C1 segment of cervical spinal cord (tissue), 14 donors: ENCODE results near the gene HDAC3.

Experiments
- DNase-seq, 14 donors: peaks; one replicate each; lab custom pipeline; 2025; lab: John Stamatoyannopoulos, UW

Gene HDAC3

GRCh38 chr5:141657937-141658545 lies 21.4 kb upstream of the HDAC3 start:
- no peak for DNase-seq

GRCh38 chr5:141657404-141657803 lies 20.8 kb upstream of the HDAC3 start:
- DNase-seq, result no peak

- DNase-seq, result no peak
These were observed 19.7 kb upstream of the HDAC3 start for GRCh38 chr5:141656396-141656795.

DNA sequence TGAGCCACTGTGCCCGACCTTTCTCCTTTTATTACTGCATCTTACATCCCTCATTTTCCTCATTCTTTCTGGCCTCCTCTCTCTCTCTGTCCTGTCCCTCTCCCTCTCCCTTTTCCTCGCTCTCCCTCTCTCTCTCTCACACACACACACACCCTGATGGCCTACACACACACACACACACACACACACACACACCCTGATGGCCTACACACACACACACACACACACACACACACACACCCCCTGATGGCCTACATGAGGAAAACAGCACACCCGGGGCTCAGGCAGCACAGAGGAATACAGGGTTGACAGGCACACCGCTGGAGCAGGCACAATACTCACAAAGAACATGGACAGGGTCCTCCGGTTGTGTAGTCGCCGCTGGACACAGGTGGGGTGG lies 18.4 kb upstream of the HDAC3 start:
- no peak for DNase-seq

GRCh38 chr5:141654298-141654697 lies 17.6 kb upstream of the HDAC3 start:
- DNase-seq, result no peak

GRCh38 chr5:141651728-141652105 lies 15.1 kb upstream of the HDAC3 start:
- no peak for DNase-seq

DNA sequence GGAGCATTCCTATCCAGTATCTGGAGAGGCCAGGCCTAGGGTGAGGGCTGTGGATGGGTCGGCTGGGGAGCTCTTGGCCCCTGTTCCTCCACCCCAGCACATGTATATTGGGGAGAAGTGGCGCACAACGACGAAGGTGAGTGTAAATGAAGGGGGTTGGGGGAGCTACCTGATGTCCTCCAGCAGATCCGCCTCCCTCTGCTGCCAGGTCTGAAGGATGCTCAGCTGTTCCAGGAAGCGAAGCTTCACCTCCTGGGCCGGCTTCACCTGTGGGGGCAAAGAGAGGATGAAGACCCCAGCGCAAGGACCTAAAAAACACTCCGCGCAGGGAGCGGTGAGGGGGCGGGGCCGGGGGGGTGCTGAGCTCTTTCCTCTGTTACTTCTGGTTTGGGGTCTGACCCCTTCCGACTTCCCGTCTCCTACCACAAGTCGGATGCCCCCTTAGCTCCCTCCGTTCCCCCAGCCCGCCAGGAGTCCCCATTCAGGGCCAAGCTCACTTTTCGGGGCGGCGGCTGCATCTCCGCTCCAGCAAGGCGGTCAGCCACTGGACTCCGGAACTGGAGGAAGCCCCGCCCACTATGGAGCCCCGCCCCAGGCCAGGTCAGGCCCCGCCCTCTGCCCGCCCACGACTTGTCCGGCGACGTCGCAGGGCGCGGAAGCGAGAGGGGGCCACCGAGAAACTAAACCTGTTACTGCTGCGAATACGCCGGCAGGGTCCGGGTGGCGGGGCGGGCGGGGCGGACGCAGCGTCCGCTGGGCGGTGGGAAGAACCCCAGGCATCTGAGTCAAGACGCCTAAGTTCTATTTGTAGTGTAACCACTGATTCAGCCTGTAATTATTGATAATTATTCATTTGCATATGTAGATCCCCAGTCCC lies 14.4 kb upstream of the HDAC3 start, which contains the start of gene FCHSD1:
TSS of gene FCHSD1 (minus strand) at position 568 of the 877 bp plus-strand sequence. CDS start at position 518, 50 bp downstream.
- DNase-seq, result peak in 13 of 14 donors; percentile 6 to 86 (median 72)

- no peak for DNase-seq
These were observed 13.3 kb upstream of the HDAC3 start for GRCh38 chr5:141649972-141650371.

DNA sequence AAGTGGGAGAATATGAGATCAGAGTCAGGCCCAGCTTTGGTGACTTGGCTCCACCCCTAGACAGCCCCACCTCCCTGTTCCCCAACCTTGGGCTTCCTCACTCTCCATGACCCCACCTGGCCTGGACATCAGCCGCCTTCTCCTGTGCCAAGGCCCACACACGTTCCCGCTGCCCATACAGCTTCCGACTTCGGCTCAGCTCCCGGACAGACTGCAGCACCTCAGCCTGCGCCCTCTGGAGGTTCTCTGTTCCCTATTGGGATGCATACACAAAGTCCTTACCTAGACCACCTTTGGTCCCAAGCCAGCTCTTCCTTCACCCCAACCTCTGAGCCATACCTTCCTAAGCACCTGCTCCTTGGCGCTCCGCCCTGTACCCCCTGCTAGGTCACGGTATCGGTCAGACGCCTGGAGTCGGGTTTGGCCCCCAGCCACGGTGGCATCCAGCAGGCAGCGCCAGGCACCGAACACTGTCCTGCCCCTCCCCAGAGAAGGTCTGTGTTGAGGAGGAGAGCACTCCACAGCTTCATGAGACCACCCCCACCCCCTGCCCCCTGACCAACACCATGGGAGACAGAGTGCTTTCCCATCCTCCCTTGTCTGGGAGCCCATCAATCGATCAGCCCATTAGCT lies 12.5 kb upstream of the HDAC3 start:
- no peak for DNase-seq

DNA sequence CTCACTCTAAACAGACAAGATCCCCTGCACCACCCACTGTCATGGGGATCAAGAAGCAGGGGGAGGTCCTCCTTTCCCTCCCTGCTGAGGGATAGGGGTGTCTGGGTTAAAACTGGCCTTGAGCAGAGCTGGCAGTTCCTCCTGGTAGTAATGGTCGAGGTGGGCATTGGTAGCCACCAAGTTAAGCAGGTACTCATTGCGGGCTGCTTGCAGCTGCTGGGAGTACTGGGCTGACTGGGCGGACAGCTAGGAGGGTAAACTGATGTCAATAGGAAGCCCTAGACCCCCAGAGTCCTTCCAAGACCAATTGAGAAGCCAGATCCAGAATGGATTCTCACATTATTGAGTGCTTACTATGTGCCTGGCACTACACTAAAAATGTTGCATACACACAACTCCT lies 11.2 kb upstream of the HDAC3 start:
- no peak for DNase-seq

DNA sequence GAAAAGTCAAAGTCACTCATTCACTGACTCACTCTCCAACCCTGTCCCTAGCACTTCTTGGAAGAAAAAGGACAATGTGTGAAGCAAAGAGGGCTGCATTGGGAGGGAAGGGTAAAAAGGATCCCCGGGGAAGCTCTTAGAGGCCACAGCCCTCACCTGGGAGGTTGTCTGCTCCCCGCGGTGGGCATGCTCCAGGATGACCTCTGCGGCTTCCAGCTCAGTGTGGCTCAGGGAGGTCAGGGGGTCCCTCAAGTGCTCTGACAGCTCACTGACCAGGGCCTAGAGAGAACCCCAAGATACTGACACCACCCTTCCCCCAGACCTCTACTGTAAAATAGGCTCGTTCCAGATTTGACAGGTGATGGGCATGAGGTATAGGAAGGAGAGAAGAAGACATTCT lies 10.6 kb upstream of the HDAC3 start:
- DNase-seq, result no peak

DNA sequence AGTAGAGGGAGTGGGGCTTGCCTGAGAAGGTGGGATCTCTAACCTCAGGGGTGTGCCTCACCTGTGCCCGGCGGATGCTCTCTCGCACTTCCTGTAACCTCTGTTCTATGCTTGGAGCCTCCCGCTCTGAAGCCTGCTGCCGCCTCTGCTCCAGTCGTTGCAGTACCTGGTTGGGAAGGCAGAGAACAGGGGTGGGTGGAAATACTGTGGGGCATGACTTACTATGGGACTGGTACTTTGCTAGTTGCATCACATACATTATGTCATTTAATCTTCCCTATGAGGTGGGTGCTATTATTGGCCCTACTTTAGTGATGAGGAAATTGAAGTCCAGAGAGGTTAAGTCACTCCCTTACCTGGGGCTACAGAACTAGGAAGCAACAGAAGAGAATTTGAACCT lies 9.4 kb upstream of the HDAC3 start:
- no peak for DNase-seq

GRCh38 chr5:141641634-141642267 lies 5.1 kb upstream of the HDAC3 start:
- no peak for DNase-seq

GRCh38 chr5:141640698-141641097 lies 4.0 kb upstream of the HDAC3 start:
- no peak for DNase-seq

- DNase-seq, result no peak
These were observed 3.4 kb upstream of the HDAC3 start for GRCh38 chr5:141640051-141640415.

DNA sequence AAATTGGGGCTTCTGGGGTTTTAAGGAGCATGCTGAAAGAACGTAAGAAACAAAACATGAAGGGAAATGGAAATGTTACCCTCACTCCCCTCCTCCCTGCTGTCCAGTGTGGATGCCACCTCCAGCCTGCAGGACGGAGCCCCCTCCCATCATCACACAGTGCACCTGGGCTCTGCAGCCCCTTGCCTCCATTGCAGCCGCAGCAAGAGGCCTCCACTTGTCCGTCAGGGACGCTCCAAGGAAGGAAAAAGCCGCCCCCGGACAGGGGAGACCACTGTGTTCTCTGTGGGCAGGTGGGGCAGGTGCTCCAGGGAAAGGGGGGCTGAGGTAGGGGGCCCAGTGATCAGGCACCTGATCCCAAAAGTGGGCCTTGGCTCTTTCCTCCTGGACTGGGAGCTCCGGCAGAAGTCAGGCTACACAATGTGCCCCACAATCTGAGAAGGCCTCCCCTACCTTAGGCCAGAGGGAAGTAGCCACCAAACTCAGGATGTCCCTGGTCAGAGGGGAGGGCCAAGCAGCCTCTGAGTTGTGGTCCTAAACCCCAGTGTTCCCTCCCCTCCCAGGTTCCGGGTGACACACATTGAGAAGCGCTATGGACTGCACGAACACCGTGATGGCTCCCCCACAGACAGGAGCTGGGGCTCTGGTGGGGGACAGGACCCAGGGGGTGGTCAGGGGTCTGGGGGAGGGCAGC lies 2.9 kb upstream of the HDAC3 start:
- no peak for DNase-seq

DNA sequence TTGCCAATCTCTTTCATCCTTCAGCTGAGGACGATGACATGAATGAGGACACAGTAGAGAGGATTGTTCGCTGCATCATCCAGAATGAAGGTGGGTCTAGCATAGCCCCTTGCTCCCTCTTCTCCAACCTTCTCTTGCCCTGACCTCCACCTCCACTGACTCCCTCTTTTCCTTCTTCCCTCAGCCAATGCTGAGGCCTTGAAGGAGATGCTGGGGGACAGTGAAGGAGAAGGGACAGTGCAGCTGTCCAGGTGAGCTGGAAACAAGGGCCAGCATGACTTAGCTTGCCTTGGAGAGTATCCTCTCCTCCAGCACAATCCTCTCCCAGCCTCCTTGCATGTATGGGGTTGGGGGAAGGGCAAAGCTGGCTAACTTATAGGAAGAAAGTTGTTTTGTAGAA lies 2.1 kb upstream of the HDAC3 start:
- DNase-seq, result no peak

DNA sequence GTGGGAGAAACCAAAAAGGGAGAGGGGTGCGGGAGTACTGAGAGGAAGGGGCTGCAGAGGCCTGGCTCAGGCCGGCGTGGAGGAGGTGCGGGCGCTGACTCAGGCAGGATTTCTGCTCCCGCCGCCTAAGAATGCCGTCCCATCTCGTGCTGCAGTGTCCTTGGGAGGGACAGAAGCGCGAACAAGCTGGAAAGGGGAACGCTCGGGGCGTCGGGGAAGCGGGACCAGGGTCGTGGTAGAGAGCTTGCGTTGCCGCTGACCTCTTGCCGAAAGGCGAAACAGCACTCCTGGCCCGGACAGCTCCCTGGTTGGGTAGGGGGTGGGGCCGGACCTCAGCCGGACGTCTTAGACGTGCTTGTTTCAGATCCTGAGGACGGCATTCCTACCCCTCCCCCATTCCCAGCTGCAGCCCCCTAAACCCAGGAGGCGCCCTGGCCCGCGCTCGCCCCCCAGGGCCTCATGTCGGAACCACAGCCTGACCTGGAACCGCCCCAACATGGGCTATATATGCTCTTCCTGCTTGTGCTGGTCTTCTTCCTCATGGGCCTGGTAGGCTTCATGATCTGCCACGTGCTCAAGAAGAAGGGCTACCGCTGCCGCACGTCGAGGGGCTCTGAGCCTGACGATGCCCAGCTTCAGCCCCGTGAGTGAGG lies 1.2 kb upstream of the HDAC3 start:
- peak in 5 of 14 donors; percentile 5 to 46 (median 35) for DNase-seq

DNA sequence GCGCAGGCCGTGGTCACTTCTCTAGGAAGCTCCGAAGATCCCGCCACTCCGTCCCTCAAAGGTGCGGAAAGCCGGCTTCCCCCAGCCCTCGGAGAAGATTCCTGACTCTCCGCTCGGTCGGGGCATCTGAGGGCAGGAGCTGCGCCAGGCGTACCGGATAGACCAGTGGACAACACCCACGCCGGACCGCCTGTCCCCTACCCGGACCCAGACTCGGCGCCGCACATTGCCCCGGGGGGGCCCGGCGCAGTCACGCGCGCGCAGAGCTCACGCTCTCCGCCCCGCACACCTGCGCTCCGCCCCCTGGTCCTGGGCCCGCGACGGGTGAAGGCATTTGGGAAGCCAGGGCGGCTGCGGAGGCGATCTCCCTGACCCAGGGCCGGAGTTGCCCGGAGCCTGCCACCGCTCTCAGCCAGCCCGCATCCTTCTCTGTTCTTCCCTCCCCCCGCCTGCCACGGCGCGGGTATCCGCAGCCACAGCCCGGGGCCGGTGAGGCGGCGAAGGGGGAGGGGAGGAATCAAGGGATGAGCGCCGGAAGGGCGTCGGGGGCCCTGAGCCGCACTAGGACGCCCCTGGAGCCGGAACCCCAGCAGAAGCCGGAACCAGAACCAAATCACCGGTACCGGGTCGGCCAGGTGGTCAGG lies 596 bp upstream of the HDAC3 start:
- DNase-seq, result peak in 2 of 14 donors; percentile 51

DNA sequence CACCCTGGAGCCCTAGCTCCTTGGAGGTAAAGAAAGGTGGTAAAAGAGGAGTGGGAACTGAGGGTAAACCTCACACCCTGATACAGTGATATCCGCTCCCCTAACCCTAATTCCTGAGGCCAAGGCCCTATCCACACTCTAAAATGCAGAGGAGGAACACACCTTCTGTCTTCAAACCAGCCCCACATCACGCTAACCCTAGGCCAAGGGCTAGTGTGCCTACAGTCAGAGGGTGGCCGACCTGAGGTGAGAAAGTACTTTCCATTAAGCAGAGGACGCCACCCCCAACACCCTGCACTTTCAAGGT lies 590 bp downstream of the HDAC3 start:
- no peak for DNase-seq

- DNase-seq, result no peak
These were observed 1.0 kb downstream of the HDAC3 start for GRCh38 chr5:141635646-141636045.
